Endodermal cell (in vitro differentiated cells): ENCODE data around the gene COA5. TPM values are rescaled to one million over a fixed set of nuclear protein-coding genes. Genes with fewer than 3 reads are reported as not detected.

Experiments used
- DNase-seq: peaks from one replicate; pipeline ENCODE4 v3.0.0-alpha.2; 2017
- H3K27ac ChIP-seq: 2 replicates; pipeline ENCODE4 v1.5.1; 2013; ENCODE audit warnings: mild to moderate bottlenecking, low read depth, low read length, moderate library complexity
- H3K27me3 ChIP-seq: 2 replicates; pipeline ENCODE4 v1.6.1; 2013; ENCODE audit warnings: mild to moderate bottlenecking, low read length, moderate library complexity; ENCODE audit not compliant: insufficient read depth, control insufficient read depth, poor library complexity, severe bottlenecking
- H3K36me3 ChIP-seq: 2 replicates; pipeline ENCODE4 v1.7.0; 2013; ENCODE audit warnings: mild to moderate bottlenecking, low read length, moderate library complexity; ENCODE audit not compliant: control insufficient read depth, insufficient read depth
- H3K4me1 ChIP-seq: one replicate; pipeline ENCODE4 v1.7.0; 2013; ENCODE audit warnings: low read length; ENCODE audit not compliant: control insufficient read depth, insufficient read depth
- H3K4me3 ChIP-seq: 2 replicates; pipeline ENCODE4 v1.5.1; 2013; ENCODE audit warnings: mild to moderate bottlenecking, low read length, moderate library complexity
- H3K9ac ChIP-seq: 2 replicates; pipeline ENCODE4 v1.6.1; 2013; ENCODE audit warnings: mild to moderate bottlenecking, low read length, moderate library complexity; ENCODE audit not compliant: poor library complexity, severe bottlenecking; ENCODE audit errors: extremely low read depth
- H3K9me3 ChIP-seq: 2 replicates; pipeline ENCODE4 v1.6.1; 2013; ENCODE audit warnings: mild to moderate bottlenecking, low read length, moderate library complexity; ENCODE audit not compliant: control insufficient read depth
- H3K27ac Mint-ChIP-seq: 2 replicates; pipeline ENCODE4 v1.8.0; 2020; ENCODE audit warnings: mixed read lengths
- H3K27me3 Mint-ChIP-seq: 2 replicates; pipeline ENCODE4 v1.8.0; 2021; ENCODE audit warnings: mild to moderate bottlenecking, mixed read lengths; ENCODE audit not compliant: insufficient read depth
- H3K36me3 Mint-ChIP-seq: 2 replicates; pipeline ENCODE4 v1.8.0; 2020; ENCODE audit warnings: low read depth, mixed read lengths
- H3K4me1 Mint-ChIP-seq: 2 replicates; pipeline ENCODE4 v1.8.0; 2020; ENCODE audit warnings: mixed read lengths
- H3K4me3 Mint-ChIP-seq: 2 replicates; pipeline ENCODE4 v1.8.0; 2020; ENCODE audit warnings: mild to moderate bottlenecking, moderate library complexity, mixed read lengths
- H3K9me3 Mint-ChIP-seq: 2 replicates; pipeline ENCODE4 v1.8.0; 2020; ENCODE audit warnings: mild to moderate bottlenecking, mixed read lengths
- CTCF ChIP-seq: fragments of 200-600 bp; sonication (generic); conservative IDR thresholded peaks from 2 replicates; pipeline ENCODE4 v1.5.0; 2021; ENCODE audit warnings: antibody characterized with exemption, mild to moderate bottlenecking
- WGBS, 2 experiments: methylation state at CpG; one replicate each; pipeline versions ENCODE4 v1.1.5 to v1.1.7; 2013; ENCODE audit warnings: missing lambda C conversion rate in 2 of 2, mixed read lengths in 1 of 2; ENCODE audit not compliant: insufficient coverage in 1 of 2, insufficient read length in 1 of 2; 5-methylcytosine and 5-hydroxymethylcytosine counted together
- total RNA-seq, 2 donors: library from RNA; stranded (reverse); fragmentation: NEBNext Ultra II Directional in 1 of 2; extraction: Animal tissue kit (Norgen Biotek cat#: 25700) in 1 of 2; gene quantifications; 2 replicates in 1 of 2; 3 replicates in 1 of 2; pipeline ENCODE4 v1.2.1, GENCODE V29; 2021

The COA5 gene
- total RNA-seq, 2 donors from 2014 or later, result 34.1 to 44.9 TPM

DNA sequence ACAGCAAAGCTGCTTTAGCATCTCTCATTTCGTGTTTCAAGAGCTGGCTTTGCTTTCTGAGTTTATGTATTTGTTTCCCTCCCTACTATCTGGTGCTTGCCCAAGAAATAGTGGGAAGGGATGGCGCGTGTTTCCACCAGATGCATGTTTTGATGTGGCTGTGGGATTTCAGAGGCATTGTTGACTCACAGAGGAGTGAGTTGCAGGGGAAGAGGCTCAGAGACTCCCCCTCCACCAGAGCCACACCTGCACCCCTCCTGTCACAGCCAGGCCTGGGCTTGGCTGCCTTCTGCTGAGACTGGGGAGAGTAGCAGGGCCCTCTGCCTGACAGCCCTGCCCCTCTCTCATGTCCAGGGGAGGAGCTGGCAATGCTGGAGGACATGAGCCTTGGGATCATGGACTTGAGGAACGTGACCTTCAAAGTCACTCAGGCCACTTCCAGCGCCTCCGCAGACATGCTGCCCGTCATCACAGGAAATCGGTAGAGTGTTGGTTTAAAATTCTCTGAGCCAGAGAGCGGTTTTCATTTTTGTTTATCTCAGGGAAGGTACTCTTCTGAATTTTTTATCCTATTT is 42.9 kb downstream of the COA5 start:
- DNase-seq, result no peak
- no peaks in the 10 kb centered on the region for H3K9me3 ChIP-seq
- no peaks in the 10 kb centered on the region for H3K27me3 Mint-ChIP-seq
- no peak overlapping the region for H3K4me3 ChIP-seq
- peaks cover 73% of the 10 kb centered on the region for H3K36me3 Mint-ChIP-seq
- H3K36me3 ChIP-seq, result peaks cover 98% of the 10 kb centered on the region
- no peak for TF ChIP-seq CTCF
- H3K9ac ChIP-seq, result no peak overlapping the region
- H3K27me3 ChIP-seq, result no peaks in the 10 kb centered on the region
- H3K27ac Mint-ChIP-seq, result no peak overlapping the region
- H3K9me3 Mint-ChIP-seq, result no peaks in the 10 kb centered on the region
- H3K4me1 Mint-ChIP-seq, result no peaks in the 10 kb centered on the region
- H3K4me1 ChIP-seq, result no peaks in the 10 kb centered on the region
- no peak overlapping the region for H3K4me3 Mint-ChIP-seq
- H3K27ac ChIP-seq, result no peak overlapping the region
- WGBS, 2 experiments, result 92 to 96% methylated on average over 6 to 9 of the region's 9 CpGs

- Histone ChIP-seq H3K36me3 (peaks cover 98% of the 10 kb centered on the region), H3K4me3 (no peak overlapping the region), H3K4me1 (no peaks in the 10 kb centered on the region), H3K27ac (no peak overlapping the region), H3K9me3 (no peaks in the 10 kb centered on the region), H3K27me3 (no peaks in the 10 kb centered on the region), H3K9ac (no peak overlapping the region)
- no peaks in the 10 kb centered on the region for H3K9me3 Mint-ChIP-seq
- WGBS, 2 experiments, result 94 to 95% methylated on average over 4 to 17 of the region's 17 CpGs
- H3K4me3 Mint-ChIP-seq, result no peak overlapping the region
- no peak for DNase-seq
- TF ChIP-seq CTCF, result no peak
- no peaks in the 10 kb centered on the region for H3K4me1 Mint-ChIP-seq
- H3K27me3 Mint-ChIP-seq, result no peaks in the 10 kb centered on the region
- H3K27ac Mint-ChIP-seq, result no peak overlapping the region
- H3K36me3 Mint-ChIP-seq, result peaks cover 70% of the 10 kb centered on the region
Measured at GRCh38 chr2:98564541-98565132, 43.7 kb downstream of the COA5 start.

DNA sequence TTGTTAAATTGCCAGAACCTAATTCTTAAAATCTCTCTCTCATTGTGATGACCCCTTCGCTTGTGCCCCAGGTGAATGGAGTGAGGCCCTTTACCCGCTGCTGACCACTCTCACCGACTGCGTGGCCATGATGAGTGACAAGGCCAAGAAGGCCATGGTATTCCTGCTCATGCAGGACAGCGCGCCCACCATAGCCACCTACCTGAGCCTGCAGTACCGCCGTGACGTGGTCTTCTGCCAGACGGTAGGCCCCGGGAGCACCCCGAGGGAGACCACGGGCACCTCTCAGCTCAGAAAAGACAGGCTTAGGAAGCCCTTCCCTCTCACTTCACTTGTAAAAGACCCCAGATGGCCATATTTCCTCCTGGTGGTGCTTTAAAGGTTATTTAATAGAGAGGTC is 44.9 kb downstream of the COA5 start:
- H3K27me3 Mint-ChIP-seq, result no peaks in the 10 kb centered on the region
- Histone ChIP-seq H3K4me1 (no peaks in the 10 kb centered on the region), H3K4me3 (no peak overlapping the region), H3K9ac (no peak overlapping the region), H3K9me3 (no peaks in the 10 kb centered on the region), H3K27ac (no peak overlapping the region), H3K27me3 (no peaks in the 10 kb centered on the region), H3K36me3 (peaks cover 98% of the 10 kb centered on the region)
- TF ChIP-seq CTCF, result no peak
- WGBS, 2 experiments, result 95 to 98% methylated on average over 7 to 13 of the region's 13 CpGs
- H3K36me3 Mint-ChIP-seq, result peaks cover 73% of the 10 kb centered on the region
- no peaks in the 10 kb centered on the region for H3K9me3 Mint-ChIP-seq
- H3K4me3 Mint-ChIP-seq, result no peak overlapping the region
- DNase-seq, result no peak
- H3K4me1 Mint-ChIP-seq, result no peaks in the 10 kb centered on the region
- no peak overlapping the region for H3K27ac Mint-ChIP-seq
